SH-SY5Y (cell line): ENCODE data around the gene TRIOBP.

ENCODE experiments used
- GATA2 ChIP-seq: IDR thresholded peaks from 2 replicates; pipeline ENCODE4 v1.6.1; 2011; ENCODE audit warnings: mild to moderate bottlenecking, low read depth, low read length
- GATA3 ChIP-seq: IDR thresholded peaks from 2 replicates; pipeline ENCODE4 v1.6.1; 2011; ENCODE audit warnings: low read depth, mild to moderate bottlenecking, low read length, moderate library complexity

GRCh38 chr22:37804352-37804880 is 107.6 kb downstream of the TRIOBP start:
- TF ChIP-seq GATA3 (no peak), GATA2 (no peak)
